Measurements from ENCODE around the gene CDK7.

The CDK7 gene

DNA sequence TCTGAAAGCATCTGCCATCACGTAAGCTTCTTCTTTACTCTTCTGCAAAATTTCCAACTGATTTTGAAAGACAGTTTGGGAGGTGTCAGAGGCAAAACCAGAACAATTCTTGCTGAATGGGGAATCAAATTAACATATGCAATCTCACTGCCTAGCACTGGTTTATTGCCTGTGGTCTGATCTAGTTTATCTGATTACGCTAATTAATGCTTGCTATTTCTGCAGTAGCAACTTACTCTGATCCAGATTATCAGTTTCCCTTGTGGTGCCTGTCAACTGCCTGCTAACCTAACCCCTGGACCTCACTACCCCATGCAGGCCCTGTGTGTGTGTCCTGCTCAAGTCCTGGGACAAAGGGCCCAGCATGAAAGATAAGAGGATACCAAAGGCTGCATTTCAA, 57.6 kb downstream of the CDK7 start:
- DNase-seq (ENCODE audit: low read depth, low spot score): no peak

GRCh38 chr5:69293882-69294281, 59.2 kb downstream of the CDK7 start:
- DNase-seq (ENCODE audit: low read depth, low spot score): no peak

DNA sequence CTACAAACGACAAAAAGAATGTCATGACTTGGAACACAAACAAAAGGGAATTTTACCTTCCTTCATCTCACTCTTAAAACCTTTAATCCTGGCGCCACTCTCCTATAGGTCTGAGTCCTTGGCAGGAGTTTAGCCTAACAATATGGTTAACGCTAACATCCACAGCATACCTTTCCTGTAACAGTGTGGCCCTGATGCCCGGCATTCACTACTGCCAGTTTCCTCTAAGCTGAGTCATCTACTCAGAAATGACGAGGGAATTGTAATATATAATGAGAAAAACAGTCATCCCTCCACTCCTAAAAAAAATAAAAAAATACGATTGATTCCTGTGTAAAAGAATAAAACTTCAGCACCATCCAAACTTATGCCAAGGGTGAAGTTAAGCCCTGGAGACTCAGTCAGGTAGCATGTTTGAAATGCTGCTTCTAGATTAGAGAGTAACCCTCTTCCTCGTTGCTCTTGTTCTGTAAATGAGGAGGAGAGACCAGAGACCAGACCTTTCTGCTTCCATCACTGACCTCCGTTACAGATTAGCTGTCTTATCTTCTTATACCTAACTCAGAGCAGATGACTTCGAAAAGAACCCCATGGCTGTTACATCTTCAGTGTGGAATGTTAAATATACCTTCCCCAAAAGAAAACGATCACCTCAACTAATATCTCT, 60.5 kb downstream of the CDK7 start:
- no peak for DNase-seq (ENCODE audit: low read depth, low spot score)

GRCh38 chr5:69299625-69300024, 64.9 kb downstream of the CDK7 start:
- no peak for DNase-seq (ENCODE audit: low read depth, low spot score)

GRCh38 chr5:69300537-69301203, 66.0 kb downstream of the CDK7 start:
- DNase-seq (ENCODE audit: low read depth, low spot score): no peak

DNA sequence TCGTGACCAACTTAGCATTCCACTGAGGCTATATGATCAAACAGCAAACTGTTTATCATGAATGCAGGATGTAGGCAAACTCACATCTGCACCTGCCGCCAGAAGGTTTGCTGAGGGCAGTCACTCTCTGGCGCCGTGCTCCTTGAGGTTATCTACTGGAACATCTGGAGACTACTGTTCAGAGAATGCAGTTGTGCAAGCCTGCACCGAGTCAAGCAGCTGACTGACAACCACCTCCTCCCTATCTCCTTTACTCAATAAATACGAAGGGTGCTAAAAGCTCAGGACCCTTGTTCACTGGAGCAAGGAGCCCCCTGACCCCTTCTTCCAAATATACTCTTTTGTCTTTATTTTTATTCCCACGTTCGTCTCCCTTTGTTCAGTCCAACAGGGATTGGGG, 70.8 kb downstream of the CDK7 start:
- no peak for DNase-seq (ENCODE audit: low read depth, low spot score)

GRCh38 chr5:69308046-69308553, 73.4 kb downstream of the CDK7 start:
- DNase-seq (ENCODE audit: low read depth, low spot score): no peak

DNA sequence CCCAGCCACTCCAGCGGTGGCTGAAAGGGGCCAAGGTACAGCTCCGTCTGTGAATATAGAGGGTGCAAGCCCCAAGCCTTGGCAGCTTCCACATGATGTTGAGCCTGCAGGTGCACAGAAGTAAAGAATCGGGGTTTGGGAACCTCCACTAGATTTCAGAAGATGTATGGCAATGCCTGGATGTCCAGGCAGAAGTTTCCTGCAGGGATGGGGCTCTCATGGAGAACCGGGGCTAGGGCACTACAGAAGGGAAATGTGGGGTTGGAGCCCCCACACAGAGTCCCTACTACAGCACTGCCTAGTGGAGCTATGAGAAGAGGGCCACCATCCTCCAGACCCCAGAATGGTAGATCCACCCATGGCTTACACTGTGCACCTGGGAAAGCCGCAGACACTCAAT, 74.7 kb downstream of the CDK7 start:
- DNase-seq (ENCODE audit: low read depth, low spot score): no peak

- no peak for DNase-seq (ENCODE audit: low read depth, low spot score)
Observed at GRCh38 chr5:69312459-69313160, 77.9 kb downstream of the CDK7 start.

DNA sequence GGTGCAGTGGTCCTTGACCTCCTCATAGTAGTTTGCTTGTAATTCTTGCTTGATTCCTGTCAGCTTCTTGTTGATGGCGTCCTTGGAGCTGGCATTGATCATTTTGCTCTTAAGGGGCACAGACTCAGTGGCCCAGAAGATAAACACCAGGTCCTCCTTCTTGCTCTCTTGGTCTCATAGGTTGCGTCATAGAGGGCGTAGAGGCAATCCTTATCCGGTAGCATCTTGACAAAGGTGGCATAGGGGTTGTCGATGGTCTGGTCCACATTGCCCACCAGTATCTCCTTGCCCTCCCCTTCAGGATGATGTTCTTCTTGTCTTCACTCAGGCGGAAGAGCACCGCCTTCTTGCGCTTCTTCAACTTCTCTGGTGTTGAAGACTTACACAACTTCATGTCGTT, 78.7 kb downstream of the CDK7 start:
- no peak for DNase-seq (ENCODE audit: low read depth, low spot score)

DNA sequence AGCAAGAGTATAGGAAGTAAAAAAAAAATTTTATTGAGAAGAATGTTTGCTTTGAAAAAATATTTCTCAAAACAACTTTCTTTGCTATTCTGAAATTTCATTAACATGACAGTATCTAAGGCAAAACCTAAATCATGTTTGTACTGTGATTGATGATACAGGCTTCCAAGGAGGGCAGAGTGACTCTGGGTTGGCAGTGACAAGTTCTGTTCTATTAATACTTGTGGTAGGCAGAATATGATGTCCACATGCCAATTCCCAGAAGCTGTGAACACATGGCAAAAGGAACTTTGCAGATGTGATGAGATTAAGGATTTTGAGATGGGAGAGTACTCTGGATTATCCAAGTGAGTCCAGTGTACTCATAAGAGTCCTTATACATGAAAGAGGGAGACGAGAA, 81.3 kb downstream of the CDK7 start:
- no peak for DNase-seq (ENCODE audit: low read depth, low spot score)

DNA sequence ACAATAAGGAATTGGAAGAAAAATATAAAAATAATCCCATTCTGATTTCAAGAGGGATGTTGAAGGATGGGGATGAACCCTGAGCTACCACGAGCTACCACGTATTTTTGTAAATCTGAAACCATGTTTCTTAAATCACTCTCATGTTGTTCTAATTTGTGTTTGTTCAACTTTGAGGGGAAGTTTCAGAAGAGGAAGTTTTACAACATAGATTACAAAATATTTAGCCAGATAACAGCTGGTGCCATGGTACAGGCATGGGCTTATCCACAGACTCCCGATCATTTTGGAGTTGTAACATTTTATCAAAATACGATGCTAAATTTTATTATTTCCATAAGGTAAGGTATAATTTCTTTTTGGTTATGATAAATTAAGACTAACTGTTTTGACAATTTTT, 82.7 kb downstream of the CDK7 start:
- DNase-seq (ENCODE audit: low read depth, low spot score): no peak

- no peak for DNase-seq (ENCODE audit: low read depth, low spot score)
Observed at GRCh38 chr5:69326365-69326764, 91.7 kb downstream of the CDK7 start.
